ENCODE data around the gene MDFIC. TPM values are rescaled to one million over a fixed set of nuclear protein-coding genes. Genes with fewer than 3 reads are reported as not detected.

The MDFIC gene
- total and polyA plus RNA-seq, 2 of the 4 experiments (the other 2 are of a cell fraction) = 16.9 to 35.0 TPM

- dilution Hi-C loops (cut with HindIII; ENCODE audit: low sequenced_read_pairs, unreplicated experiment) = no loop called here
- no CpG with 5 or more reads among the region's 6 CpGs for WGBS, 2 experiments (ENCODE audit: extremely low coverage in 2 of 2, insufficient read length in 1 of 2)
Measured at GRCh38 chr7:114916261-114916892, 5.5 kb upstream of the MDFIC start.

More at GRCh38 chr7:114916261-114916892, 5.5 kb upstream of the MDFIC start:
- ATAC-seq (ENCODE audit: low read depth) (no peak), DNase-seq (no peak)
- no TSS peak for BruUV-seq (replicated peaks)
- no peak overlapping the region for H2AK9ac ChIP-seq (replicated peaks; ENCODE audit: low read depth, low read length, poor library complexity)
- no peaks in the 10 kb centered on the region for H3K79me1 ChIP-seq (ENCODE audit: low read depth in 1 of 2, low read length in 2 of 2)
- H3K14ac ChIP-seq (replicated peaks; ENCODE audit: low read depth, low read length) = no peak overlapping the region
- H2BK5ac ChIP-seq (ENCODE audit: low read depth, low read length, poor library complexity, severe bottlenecking) = no peak overlapping the region
- no peak overlapping the region for H4K8ac ChIP-seq (ENCODE audit: low read depth in 2 of 2, low read length in 2 of 2)
- H3K4me3 ChIP-seq (ENCODE audit: insufficient read depth, low read depth, low read length) = no peak overlapping the region
- TF ChIP-seq BHLHE40 (IDR thresholded peaks at IDR 0.05; ENCODE audit: low read depth, low read length) = no peak
- no peak for TF ChIP-seq CHD1 (IDR thresholded peaks at IDR 0.05; ENCODE audit: low read depth, low read length)
- TF ChIP-seq MAZ (IDR thresholded peaks at IDR 0.05; ENCODE audit: borderline replicate concordance, low read depth, low read length) = no peak
- no peak for TF ChIP-seq SMC3 (IDR thresholded peaks at IDR 0.05; ENCODE audit: low read depth, low read length)
- no peak for TF ChIP-seq CEBPB (IDR thresholded peaks at IDR 0.05; ENCODE audit: low read depth, low read length)
- no peak for TF ChIP-seq RCOR1 (IDR thresholded peaks at IDR 0.05; ENCODE audit: insufficient replicate concordance, low read length)
- TF ChIP-seq RAD21 (IDR thresholded peaks at IDR 0.05; ENCODE audit: low read length) = no peak
- TF ChIP-seq USF2 (IDR thresholded peaks at IDR 0.05; ENCODE audit: low read depth, low read length) = no peak
- H3K9ac ChIP-seq (ENCODE audit: low read depth, low read length) = no peak overlapping the region
- H3K9me3 ChIP-seq (ENCODE audit: control insufficient read depth, insufficient read depth, low read length) = no peaks in the 10 kb centered on the region
- no peak overlapping the region for H3K4ac ChIP-seq (ENCODE audit: low read depth, low read length)
- in situ Hi-C loops (cut with MboI; ENCODE audit: low sequenced_read_pairs) = no loop called here
- H3K9me1 ChIP-seq (ENCODE audit: insufficient read depth, low read length) = 0 out of 2 replicates have a peak, but pooled peaks cover 2% of the 10 kb centered on the region
- POLR2A ChIA-PET (ENCODE audit: unreplicated experiment) = no interaction called here
- H3K4me2 ChIP-seq (ENCODE audit: low read depth, low read length) = no peak overlapping the region
- H3K36me3 ChIP-seq (ENCODE audit: control insufficient read depth, insufficient read depth, low read length) = no peaks in the 10 kb centered on the region
- H2AK5ac ChIP-seq (ENCODE audit: low read depth, low read length) = no peak overlapping the region
- H2BK120ac ChIP-seq (ENCODE audit: low read depth, low read length) = no peak overlapping the region
- no peak overlapping the region for H2AFZ ChIP-seq (replicated peaks; ENCODE audit: low read length, poor library complexity)
- H2BK15ac ChIP-seq (ENCODE audit: low read depth, low read length) = no peak overlapping the region
- intact Hi-C loops (cut with micrococcal nuclease) = no loop called here
- CTCF ChIA-PET = no interaction called here
- no peak overlapping the region for H3K56ac ChIP-seq (ENCODE audit: extremely low read depth, insufficient read depth, low read length)
- H3K27ac ChIP-seq (ENCODE audit: insufficient read depth, low read length) = no peak overlapping the region
- no peak overlapping the region for H4K91ac ChIP-seq (ENCODE audit: insufficient read depth, low read depth, low read length)
- H3K27me3 ChIP-seq (ENCODE audit: control insufficient read depth, insufficient read depth, low read length) = no peaks in the 10 kb centered on the region
- H3K23ac ChIP-seq (ENCODE audit: low read depth, low read length) = no peak overlapping the region
- H4K20me1 ChIP-seq (ENCODE audit: insufficient read depth, low read length) = no peaks in the 10 kb centered on the region
- H4K5ac ChIP-seq (ENCODE audit: low read depth, low read length) = no peak overlapping the region
- no peak overlapping the region for H3K18ac ChIP-seq (ENCODE audit: low read depth, low read length)
- no peaks in the 10 kb centered on the region for H3K4me1 ChIP-seq (ENCODE audit: control insufficient read depth, insufficient read depth, low read length)
- H2BK20ac ChIP-seq (ENCODE audit: low read depth, low read length) = no peak overlapping the region

All from IMR-90 (cell line).